Type B pancreatic cell (in vitro differentiated cells): ENCODE results near the gene CA9. TPM values are rescaled to one million over a fixed set of nuclear protein-coding genes. Genes with fewer than 3 reads are reported as not detected.

Source experiments
- DNase-seq: peaks from one replicate; pipeline ENCODE4 v3.0.0; 2021; ENCODE audit warnings: mixed read lengths; ENCODE audit not compliant: unreplicated experiment; ENCODE audit errors: extremely low spot score
- H3K27ac Mint-ChIP-seq: 2 replicates; pipeline ENCODE4 v1.8.0; 2021; ENCODE audit warnings: mild to moderate bottlenecking, mixed read lengths
- H3K27me3 Mint-ChIP-seq: 2 replicates; pipeline ENCODE4 v1.8.0; 2021; ENCODE audit warnings: mixed read lengths
- H3K36me3 Mint-ChIP-seq: 2 replicates; pipeline ENCODE4 v1.8.0; 2021; ENCODE audit warnings: mixed read lengths
- H3K4me1 Mint-ChIP-seq: one replicate; pipeline ENCODE4 v1.8.0; 2021; ENCODE audit warnings: mixed read lengths; ENCODE audit not compliant: unreplicated experiment
- H3K4me3 Mint-ChIP-seq: 2 replicates; pipeline ENCODE4 v1.8.0; 2021; ENCODE audit warnings: mild to moderate bottlenecking, mixed read lengths
- H3K9me3 Mint-ChIP-seq: 2 replicates; pipeline ENCODE4 v1.8.0; 2021; ENCODE audit warnings: mixed read lengths
- total RNA-seq: library from RNA; stranded (reverse); gene quantifications from 2 replicates; pipeline ENCODE4 v1.2.1, GENCODE V29; 2021; ENCODE audit warnings: low replicate concordance
- TF ChIP-seq, protein P1 (sequence below): fragments of 200-600 bp; sonication (generic); conservative IDR thresholded peaks from 2 replicates; pipeline ENCODE4 v1.5.0; 2021; ENCODE audit warnings: antibody characterized with exemption, mild to moderate bottlenecking

CA9 gene
- total RNA-seq, 1 donor from 2014 or later = 1.5 TPM

DNA sequence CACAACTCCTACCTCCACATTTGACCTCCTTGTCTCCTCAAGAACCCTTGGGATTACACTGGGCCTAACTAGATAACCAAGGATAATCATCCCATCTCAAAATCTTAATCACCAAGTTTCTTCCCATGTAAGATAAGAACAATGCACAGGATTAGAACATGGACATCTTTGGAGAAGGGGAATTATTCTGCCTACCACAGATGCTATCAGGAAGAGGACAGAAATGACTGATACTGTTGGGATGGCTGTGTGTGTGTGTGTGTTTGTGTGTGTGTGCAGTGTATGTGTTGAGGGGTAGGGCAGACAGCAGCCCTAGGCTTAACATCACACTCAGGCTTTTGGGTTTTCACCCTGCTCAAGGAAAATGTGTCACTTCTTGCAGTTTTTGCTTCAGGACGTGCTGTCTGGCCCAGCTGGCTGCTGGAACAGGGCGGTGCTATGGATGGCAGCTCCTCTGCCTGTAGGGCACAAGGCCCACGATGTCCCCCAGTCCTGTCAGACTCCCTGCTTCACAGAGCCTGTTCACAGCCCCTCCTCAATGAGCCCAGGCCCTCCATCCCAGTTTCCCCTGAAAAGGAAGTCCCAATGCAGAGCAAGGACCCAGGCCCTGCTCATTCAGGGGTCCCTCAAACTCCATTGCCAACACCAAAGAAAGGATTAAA lies 7.7 kb downstream of the CA9 start:
- peaks cover 12% of the 10 kb centered on the region for H3K36me3 Mint-ChIP-seq
- H3K4me1 Mint-ChIP-seq = peaks cover 24% of the 10 kb centered on the region
- H3K27ac Mint-ChIP-seq = peak overlapping the region; percentile 48
- H3K4me3 Mint-ChIP-seq = no peak overlapping the region
- TF ChIP-seq, protein P1, sequence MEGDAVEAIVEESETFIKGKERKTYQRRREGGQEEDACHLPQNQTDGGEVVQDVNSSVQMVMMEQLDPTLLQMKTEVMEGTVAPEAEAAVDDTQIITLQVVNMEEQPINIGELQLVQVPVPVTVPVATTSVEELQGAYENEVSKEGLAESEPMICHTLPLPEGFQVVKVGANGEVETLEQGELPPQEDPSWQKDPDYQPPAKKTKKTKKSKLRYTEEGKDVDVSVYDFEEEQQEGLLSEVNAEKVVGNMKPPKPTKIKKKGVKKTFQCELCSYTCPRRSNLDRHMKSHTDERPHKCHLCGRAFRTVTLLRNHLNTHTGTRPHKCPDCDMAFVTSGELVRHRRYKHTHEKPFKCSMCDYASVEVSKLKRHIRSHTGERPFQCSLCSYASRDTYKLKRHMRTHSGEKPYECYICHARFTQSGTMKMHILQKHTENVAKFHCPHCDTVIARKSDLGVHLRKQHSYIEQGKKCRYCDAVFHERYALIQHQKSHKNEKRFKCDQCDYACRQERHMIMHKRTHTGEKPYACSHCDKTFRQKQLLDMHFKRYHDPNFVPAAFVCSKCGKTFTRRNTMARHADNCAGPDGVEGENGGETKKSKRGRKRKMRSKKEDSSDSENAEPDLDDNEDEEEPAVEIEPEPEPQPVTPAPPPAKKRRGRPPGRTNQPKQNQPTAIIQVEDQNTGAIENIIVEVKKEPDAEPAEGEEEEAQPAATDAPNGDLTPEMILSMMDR = no peak
- no peak for DNase-seq
- no peaks in the 10 kb centered on the region for H3K9me3 Mint-ChIP-seq
- peaks cover under 1% of the 10 kb centered on the region for H3K27me3 Mint-ChIP-seq

DNA sequence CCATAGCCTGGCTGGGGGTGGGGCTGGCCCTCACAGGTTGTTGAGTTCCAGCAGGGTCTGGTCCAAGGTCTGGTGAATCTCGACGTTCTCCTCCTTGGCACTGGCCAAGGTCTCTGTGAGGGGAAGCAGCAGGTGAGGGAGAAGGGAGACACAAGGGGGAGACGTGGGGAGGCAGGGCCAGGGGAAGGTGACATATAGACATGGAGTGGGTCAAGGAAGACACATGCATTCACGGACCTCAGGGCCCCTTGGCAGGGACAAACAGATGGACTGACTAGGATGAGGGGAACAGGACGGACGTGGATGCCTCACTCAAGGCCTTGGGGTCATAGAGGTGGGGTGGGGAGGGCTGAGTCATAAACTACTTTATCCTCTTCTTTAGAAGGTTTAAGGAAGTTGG lies 8.3 kb downstream of the CA9 start:
- H3K27ac Mint-ChIP-seq = peak overlapping the region; percentile 48
- H3K27me3 Mint-ChIP-seq = no peaks in the 10 kb centered on the region
- TF ChIP-seq, protein P1 = no peak
- no peaks in the 10 kb centered on the region for H3K9me3 Mint-ChIP-seq
- DNase-seq = no peak
- peaks cover 12% of the 10 kb centered on the region for H3K36me3 Mint-ChIP-seq
- no peak overlapping the region for H3K4me3 Mint-ChIP-seq
- H3K4me1 Mint-ChIP-seq = peaks cover 26% of the 10 kb centered on the region

DNA sequence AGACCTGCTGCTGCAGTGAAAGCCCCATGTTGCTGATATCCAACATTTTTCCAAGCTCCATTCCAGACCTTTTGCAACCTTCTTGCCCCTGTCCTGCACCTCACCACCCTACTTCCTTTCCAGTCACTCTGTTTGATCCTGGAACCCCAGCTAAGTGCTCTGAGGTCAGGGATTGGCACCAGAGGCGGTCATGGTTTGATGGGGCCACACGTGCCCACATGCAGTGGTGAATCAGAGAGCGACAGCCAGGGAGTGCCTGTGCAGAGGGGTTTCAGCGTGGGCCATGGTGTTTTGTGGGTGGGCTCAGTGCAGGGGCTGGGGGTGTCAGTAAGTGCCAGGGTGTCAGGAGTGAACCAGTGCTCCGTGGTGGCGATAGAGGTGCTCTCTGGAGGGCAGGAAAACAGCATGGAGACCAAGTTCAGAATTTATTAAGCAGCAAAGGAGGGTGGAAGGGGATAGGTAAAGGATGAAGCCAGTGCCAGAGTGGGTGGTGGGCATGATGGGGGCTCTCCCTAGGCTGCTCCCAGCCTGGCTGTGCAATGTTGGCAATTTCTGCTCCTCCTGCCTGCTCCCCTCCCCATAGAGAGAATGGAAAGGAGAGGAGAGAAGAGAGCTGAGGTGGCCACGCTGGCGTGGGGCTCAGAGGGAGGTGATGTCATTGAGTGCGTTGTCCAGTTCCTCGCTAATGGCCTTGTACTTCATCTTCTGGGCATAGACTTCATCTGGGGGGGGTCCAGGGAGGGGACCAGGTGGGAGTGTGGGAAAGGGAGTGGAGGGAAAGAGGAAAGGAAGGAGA lies 9.0 kb downstream of the CA9 start:
- no peaks in the 10 kb centered on the region for H3K9me3 Mint-ChIP-seq
- H3K36me3 Mint-ChIP-seq = peaks cover 15% of the 10 kb centered on the region
- no peaks in the 10 kb centered on the region for H3K27me3 Mint-ChIP-seq
- H3K4me3 Mint-ChIP-seq = no peak overlapping the region
- no peak overlapping the region for H3K27ac Mint-ChIP-seq
- TF ChIP-seq, protein P1 = no peak
- DNase-seq = no peak
- H3K4me1 Mint-ChIP-seq = peaks cover 26% of the 10 kb centered on the region

DNA sequence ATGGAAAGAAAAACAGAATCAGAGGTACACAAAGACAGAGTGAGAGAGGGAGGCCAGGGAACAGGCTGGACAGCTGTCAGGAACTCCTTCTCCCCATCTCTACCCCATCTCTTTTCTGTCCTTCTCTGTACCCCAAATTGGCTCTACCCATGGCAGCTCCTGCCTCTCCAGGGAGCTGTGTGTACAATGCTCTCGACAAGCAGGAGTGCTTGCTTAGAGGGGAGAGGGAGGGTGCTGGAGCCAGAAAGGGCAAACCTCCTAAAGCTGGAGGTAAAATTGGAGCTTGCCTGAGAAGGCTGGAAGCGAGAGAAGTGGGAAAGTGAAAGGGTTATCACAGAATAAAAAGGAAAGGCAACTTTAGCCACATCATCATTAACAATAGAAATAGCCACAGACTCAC lies 9.6 kb downstream of the CA9 start:
- H3K36me3 Mint-ChIP-seq = peaks cover 15% of the 10 kb centered on the region
- no peak for DNase-seq
- TF ChIP-seq, protein P1 = no peak
- H3K27ac Mint-ChIP-seq = no peak overlapping the region
- no peaks in the 10 kb centered on the region for H3K27me3 Mint-ChIP-seq
- no peaks in the 10 kb centered on the region for H3K9me3 Mint-ChIP-seq
- H3K4me3 Mint-ChIP-seq = no peak overlapping the region
- H3K4me1 Mint-ChIP-seq = peaks cover 29% of the 10 kb centered on the region

DNA sequence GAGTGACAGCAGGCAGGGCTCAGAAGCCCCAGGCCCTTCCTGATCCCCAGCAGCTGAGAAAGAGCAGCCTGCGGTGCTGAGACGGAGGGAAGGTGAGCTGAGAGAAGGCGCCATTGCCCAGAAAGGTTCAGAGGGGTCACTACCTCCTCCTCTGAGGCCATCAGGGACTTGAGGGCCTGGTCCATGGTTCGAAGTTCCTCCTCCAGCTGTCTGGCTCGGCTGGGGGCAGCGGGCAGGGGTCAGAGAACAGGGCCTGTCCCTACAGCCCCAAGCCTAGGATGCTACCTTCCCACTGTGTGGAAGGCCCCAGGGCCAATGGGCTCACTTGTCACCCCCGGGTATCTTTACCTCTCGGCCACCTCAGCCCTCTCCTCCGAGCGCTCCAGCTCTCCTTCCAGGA lies 11.2 kb downstream of the CA9 start:
- H3K27ac Mint-ChIP-seq = no peak overlapping the region

More for the DNA sequence above, 11.2 kb downstream of the CA9 start:
- Mint-ChIP-seq H3K4me1 (peaks cover 37% of the 10 kb centered on the region), H3K36me3 (peaks cover 19% of the 10 kb centered on the region), H3K9me3 (no peaks in the 10 kb centered on the region), H3K27me3 (no peaks in the 10 kb centered on the region), H3K4me3 (no peak overlapping the region)
- DNase-seq = no peak
- TF ChIP-seq, protein P1 = no peak
